ENCODE data around the gene RELN. TPM values are rescaled to one million over a fixed set of nuclear protein-coding genes. Genes with fewer than 3 reads are reported as not detected.
"Not testable (repeated sequence)": the region's sequence is repeated elsewhere in the genome, so short reads cannot be mapped to it uniquely, and the experiment has no call there.

Gene RELN
- total RNA-seq: 1 to 10 TPM; 6.9 to 8.0 TPM

- DNase-seq (ENCODE audit: low spot score): no peak
- no peak for TF ChIP-seq CTCF (IDR thresholded peaks at IDR 0.05)
- no peaks in the 10 kb centered on the region for H3K9me3 ChIP-seq
- peaks cover 0 to 23% of the 10 kb centered on the region in 2 donors for H3K4me1 ChIP-seq
- peaks cover 7 to 11% of the 10 kb centered on the region in 2 donors for H3K27me3 ChIP-seq
- H3K36me3 ChIP-seq: no peaks in the 10 kb centered on the region
- peak within 1 kb of the TSS; percentile 27 to 51 for H3K4me3 ChIP-seq
- no peak within 1 kb of the TSS for H3K27ac ChIP-seq
These were observed at the start of gene RELN for GRCh38 chr7:103989200-103989784. TSS of gene RELN (minus strand) at chr7:103989658. CDS start at chr7:103989356, 302 bp downstream.

GRCh38 chr7:104038136-104038535 is 48.7 kb upstream of the RELN start:
- no peak for DNase-seq (ENCODE audit: low spot score)
- H3K4me3 ChIP-seq: no peak overlapping the region
- no peaks in the 10 kb centered on the region for H3K4me1 ChIP-seq
- no peaks in the 10 kb centered on the region for H3K36me3 ChIP-seq
- no peaks in the 10 kb centered on the region for H3K9me3 ChIP-seq
- TF ChIP-seq CTCF (IDR thresholded peaks at IDR 0.05): no peak
- no peak overlapping the region for H3K27ac ChIP-seq
- no peaks in the 10 kb centered on the region for H3K27me3 ChIP-seq

GRCh38 chr7:104036889-104037288 is 47.4 kb upstream of the RELN start:
- H3K4me3 ChIP-seq; H3K9me3 ChIP-seq; H3K4me1 ChIP-seq; DNase-seq (ENCODE audit: low spot score); H3K27ac ChIP-seq; H3K27me3 ChIP-seq; H3K36me3 ChIP-seq: not testable (repeated sequence)

GRCh38 chr7:104035351-104035750 is 45.9 kb upstream of the RELN start:
- no peak for DNase-seq (ENCODE audit: low spot score)
- Histone ChIP-seq H3K9me3 (no peaks in the 10 kb centered on the region), H3K27me3 (no peaks in the 10 kb centered on the region), H3K27ac (no peak overlapping the region), H3K36me3 (no peaks in the 10 kb centered on the region), H3K4me3 (no peak overlapping the region), H3K4me1 (no peaks in the 10 kb centered on the region)
- TF ChIP-seq CTCF (IDR thresholded peaks at IDR 0.05): no peak

GRCh38 chr7:104034679-104035078 is 45.2 kb upstream of the RELN start:
- Histone ChIP-seq H3K27me3 (no peaks in the 10 kb centered on the region), H3K36me3 (no peaks in the 10 kb centered on the region), H3K9me3 (no peaks in the 10 kb centered on the region), H3K27ac (no peak overlapping the region), H3K4me3 (no peak overlapping the region), H3K4me1 (no peaks in the 10 kb centered on the region)
- no peak for DNase-seq (ENCODE audit: low spot score)
- no peak for TF ChIP-seq CTCF (IDR thresholded peaks at IDR 0.05)

- Histone ChIP-seq H3K27me3 (no peaks in the 10 kb centered on the region), H3K27ac (no peak overlapping the region), H3K4me1 (no peaks in the 10 kb centered on the region), H3K4me3 (no peak overlapping the region), H3K9me3 (no peaks in the 10 kb centered on the region), H3K36me3 (no peaks in the 10 kb centered on the region)
- DNase-seq (ENCODE audit: low spot score): no peak
- no peak for TF ChIP-seq CTCF (IDR thresholded peaks at IDR 0.05)
These were observed 44.4 kb upstream of the RELN start for GRCh38 chr7:104033837-104034236.
